NOMO-1 treated with dmso at 0.1 percent for 144 hours (cell line): Measurements from ENCODE around the gene SENP1.

ENCODE experiments used
- DNase-seq: peaks from one replicate; lab custom pipeline; 2025; ENCODE audit not compliant: unreplicated experiment; lab: John Stamatoyannopoulos, UW

The SENP1 gene

GRCh38 chr12:48068457-48068856, 37.4 kb downstream of the SENP1 start:
- no peak for DNase-seq

DNA sequence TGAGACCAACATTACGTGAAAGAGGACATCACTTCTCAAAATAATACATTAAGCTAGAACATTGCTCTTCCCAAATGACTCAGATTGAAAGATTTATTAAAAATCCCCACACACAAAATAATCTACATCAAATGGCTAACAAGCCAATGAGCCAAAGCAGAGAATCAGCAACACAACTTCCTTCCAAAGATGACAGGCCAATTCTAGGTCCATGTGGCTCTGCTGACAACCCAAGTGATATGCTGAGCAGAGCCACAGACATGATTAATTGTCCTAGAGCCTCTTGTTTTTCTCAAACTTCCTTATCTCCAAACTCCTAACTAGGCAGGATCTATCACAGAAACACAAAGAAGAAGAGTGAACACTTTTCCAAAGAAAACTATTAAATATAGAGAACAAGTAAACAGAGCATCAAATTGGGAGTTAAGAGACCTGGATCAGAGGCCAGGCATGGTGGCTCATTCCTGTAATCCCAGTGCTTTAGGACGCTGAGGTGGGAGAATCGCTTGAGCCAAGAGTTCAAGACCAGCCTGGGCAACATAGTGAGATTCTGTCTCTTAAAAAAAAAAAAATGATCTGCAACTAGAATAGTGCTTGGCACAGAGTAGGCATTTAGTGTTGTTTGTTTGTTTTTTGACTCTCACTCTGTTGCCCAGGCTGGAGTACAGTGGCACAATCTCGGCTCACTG, 38.5 kb downstream of the SENP1 start:
- DNase-seq, result no peak

DNA sequence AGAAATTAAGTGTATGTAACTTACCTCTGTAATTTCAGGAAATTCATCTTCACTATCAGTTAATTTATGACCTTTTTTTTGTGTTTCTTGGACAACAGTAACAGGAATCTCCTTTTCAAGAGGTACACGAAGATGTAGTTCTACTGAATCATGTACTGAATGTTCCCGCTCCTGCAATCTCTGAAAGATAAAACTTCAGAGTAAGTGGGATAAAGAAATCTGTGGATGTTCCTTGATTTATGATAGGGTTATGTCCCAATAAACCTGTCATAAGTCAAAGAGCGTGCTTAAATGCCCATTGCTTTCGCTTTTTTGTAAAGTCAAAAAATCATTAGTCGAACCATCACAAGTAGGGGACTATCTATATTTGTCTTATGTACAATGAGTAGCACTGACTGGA, 40.8 kb downstream of the SENP1 start:
- DNase-seq, result no peak

- DNase-seq, result no peak
Observed at GRCh38 chr12:48063530-48063929, 42.3 kb downstream of the SENP1 start.

DNA sequence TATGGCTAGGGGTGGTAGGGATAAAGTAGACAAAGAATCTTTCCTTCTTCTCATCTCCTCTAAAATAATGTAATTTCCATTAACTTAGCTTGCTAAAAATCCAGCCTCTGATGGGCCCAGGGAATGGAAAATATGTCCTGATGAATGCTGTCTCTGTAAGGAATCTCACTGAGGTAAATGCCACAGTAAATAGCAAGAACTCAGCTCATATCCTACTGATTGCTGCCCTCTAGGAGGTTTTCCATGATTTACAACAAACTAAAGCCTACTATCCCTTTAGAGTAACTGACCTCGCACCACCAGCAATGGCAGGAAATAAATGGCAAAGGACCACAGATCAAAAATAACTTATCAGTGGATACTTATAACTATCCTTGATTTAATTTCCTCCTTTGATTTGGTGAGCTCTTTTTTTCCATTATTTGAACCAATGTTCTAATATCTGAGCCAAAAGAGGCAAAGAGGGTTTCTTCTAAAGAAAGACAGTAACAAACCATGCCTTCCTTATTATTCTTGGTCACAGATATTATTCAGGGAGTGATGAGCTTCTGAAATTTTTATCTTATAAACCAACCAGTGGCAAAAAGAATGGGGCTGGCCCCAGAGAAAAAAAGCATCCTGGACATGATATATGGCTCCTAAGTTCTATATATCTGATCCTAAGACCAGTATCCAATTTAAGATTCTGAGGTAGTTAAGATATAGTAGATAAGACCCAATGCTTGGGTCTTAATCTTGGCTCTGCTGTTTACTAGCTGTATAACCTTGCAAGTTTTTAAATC, 43.8 kb downstream of the SENP1 start:
- no peak for DNase-seq

GRCh38 chr12:48060474-48060873, 45.4 kb downstream of the SENP1 start:
- DNase-seq, result no peak

DNA sequence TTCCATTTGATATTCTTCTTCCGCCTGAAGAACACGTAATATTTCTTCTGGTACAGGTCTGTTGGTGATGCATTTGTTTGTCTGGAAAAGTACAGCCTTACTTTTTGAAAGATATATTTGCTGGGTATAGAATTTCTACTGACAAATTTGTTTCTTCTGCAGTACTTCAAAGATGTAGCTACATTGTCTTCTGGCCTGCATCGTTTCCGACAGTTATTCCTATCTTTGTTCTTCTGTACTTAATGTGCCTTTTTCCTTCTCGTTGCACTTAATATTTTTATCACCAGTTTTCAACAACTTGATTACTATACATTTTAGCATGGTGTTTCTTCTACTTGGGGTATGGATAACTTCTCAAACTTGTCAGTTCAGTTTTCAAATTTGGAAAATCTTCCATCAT, 47.1 kb downstream of the SENP1 start:
- no peak for DNase-seq

DNA sequence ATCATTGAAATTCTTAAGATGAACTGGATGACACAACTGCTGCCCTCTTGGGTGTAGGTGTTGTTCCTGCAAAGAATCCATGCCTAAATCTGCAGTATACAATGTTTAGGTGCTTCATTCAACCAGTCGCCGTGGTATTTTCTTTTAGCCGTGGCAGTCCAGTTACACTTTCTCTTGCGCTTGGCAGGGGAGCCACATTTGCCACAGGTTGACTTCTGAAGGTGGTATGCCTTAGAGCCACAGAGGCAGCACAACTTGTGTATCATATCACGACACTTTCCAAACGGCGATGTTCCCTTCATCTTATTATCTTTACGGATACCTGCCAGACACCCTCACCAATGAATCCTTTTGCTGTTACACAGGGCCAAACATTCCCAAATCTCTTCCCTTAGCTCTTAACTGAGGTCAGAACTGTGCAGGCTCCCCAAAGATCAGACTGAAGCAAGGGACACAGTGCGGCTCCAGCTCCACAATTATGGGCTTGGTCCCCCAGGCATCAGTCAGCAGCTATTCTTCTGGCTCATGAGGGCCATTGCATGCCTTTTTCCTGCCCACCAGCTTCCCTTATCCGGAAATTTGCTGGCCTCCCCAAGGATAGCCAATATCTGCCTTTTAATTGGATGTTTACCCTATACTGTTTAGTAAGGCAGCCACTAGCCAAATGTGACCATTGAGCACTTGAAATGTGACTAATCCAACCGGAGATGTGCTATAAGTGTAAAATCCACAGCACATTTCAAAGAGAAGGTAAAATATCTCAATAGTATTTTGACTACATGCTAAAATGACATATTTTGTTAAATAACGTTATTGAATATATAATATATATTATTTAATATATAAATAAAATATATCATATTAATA, 50.7 kb downstream of the SENP1 start:
- DNase-seq, result no peak

- no peak for DNase-seq
Observed at GRCh38 chr12:48053883-48054282, 52.0 kb downstream of the SENP1 start.

GRCh38 chr12:48053122-48053521, 52.8 kb downstream of the SENP1 start:
- no peak for DNase-seq

DNA sequence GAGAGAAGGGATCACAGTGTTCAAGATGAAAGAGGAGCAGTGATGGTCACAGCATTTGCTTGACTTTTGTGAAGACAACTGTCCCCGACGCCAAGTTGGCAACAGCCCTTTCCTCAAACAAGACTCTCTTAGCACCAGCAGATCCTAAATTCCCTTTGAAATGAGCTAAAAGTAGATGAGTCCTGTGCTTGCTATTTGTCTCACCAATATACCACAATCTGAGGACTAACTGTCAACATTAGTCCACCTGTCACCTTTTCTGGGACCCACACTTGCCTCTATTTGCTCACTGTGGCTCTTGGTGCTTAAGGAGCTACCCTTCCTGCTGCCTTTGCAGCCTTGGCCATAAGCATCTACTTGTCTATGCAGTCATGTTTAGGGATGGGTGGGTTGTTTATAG, 54.2 kb downstream of the SENP1 start:
- DNase-seq, result no peak

GRCh38 chr12:48050174-48050573, 55.7 kb downstream of the SENP1 start:
- no peak for DNase-seq

DNA sequence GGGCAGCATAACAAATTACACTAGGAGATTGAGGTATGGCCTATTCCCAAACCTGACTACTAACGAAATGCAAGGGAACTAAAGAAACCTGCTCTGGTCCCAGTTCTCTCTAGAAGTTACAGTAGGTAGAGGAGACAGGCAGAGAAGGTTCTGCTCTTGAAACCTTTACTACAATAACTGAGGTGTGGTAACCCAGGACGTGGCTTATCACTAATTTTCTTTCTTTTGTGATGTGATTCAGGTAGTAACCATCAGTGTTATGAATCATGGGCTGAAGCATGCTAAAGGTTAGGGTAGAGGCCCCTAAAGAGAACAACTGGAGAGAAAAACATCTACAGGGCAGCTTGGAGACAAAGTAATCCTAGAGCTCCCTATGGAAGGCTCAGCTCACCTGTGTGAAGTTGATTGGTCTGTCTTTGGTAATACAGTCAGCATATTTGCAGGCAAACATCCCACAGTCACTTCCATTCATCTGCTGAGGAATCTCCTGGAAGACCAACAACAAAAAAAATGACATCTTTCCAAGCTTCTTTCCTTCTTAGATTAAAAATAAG, 59.8 kb downstream of the SENP1 start:
- no peak for DNase-seq

- no peak for DNase-seq
Observed at GRCh38 chr12:48045061-48045846, 60.6 kb downstream of the SENP1 start.

GRCh38 chr12:48044396-48044795, 61.5 kb downstream of the SENP1 start:
- no peak for DNase-seq

GRCh38 chr12:48043771-48044170, 62.1 kb downstream of the SENP1 start:
- no peak for DNase-seq

- no peak for DNase-seq
Observed at GRCh38 chr12:48041591-48042423, 64.1 kb downstream of the SENP1 start.

DNA sequence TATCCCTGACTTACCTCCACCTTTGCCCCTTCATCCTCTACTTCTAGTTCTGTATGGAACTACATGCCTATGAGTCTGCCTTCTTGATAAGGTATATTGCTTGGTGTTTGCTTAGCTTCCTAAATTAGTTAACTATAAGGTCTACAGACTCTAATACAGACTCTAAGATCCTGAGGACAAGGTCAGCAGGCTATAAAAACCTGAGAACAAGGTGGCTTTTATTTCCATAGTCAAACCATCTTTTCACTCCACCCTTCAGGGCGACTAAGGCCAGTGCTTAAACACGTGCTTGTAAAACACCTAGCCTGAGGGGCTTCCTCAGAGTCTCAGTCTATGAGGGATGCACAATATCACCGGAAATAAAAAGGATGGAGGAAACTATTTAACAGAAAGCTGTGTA, 65.5 kb downstream of the SENP1 start:
- no peak for DNase-seq

GRCh38 chr12:48039151-48039550, 66.7 kb downstream of the SENP1 start:
- DNase-seq, result no peak

- DNase-seq, result peak; percentile 19
Observed at GRCh38 chr12:48038085-48038484, 67.8 kb downstream of the SENP1 start.
